ENCODE measurements around the gene KIAA0319L.

KIAA0319L gene

GRCh38 chr1:35535243-35535642, 22.0 kb downstream of the KIAA0319L start:
- no peak for DNase-seq

GRCh38 chr1:35533586-35533985, 23.6 kb downstream of the KIAA0319L start:
- no peak for DNase-seq

GRCh38 chr1:35532497-35533223, 24.5 kb downstream of the KIAA0319L start:
- DNase-seq: no peak

DNA sequence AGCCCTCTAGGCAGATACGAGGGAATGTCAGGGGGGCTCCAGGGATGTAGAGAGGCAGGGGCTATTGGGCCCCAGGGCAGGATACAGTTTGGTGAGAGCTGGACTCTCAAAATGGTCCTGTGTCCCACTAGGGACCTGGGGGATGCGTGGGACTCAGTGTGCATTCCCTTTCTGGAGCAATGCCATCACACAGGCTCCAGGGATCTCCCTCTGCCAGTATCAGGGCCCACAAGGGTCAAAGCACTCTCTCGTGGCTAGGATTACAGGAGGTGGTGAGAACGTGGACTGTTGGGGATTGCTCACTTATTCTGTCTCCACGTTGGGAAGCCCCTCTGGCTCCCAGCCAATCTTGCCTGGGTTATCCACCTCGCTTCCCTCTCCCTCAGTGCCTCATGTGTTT, 25.8 kb downstream of the KIAA0319L start:
- no peak for DNase-seq

GRCh38 chr1:35530946-35531345, 26.3 kb downstream of the KIAA0319L start:
- DNase-seq: no peak

GRCh38 chr1:35530168-35530567, 27.0 kb downstream of the KIAA0319L start:
- DNase-seq: no peak

DNA sequence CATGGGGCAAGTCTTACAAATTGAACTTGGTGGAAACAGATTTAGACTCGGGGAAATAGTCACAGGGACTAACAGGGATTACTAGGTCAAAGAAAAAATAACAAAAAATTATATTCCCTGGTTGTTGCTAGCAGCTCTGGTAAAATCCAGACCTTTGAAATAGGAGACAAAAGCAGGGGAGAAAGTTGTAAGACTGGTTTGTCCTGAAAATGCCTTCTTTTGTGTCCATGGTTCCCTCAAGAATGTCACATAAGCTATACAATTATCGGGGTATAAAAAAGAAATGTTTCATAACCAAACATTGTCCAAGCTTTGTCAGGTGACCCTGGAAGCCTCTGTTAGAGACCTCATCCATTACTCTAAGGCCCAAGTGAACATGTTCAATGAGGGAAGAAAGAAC, 33.1 kb downstream of the KIAA0319L start:
- no peak for DNase-seq

DNA sequence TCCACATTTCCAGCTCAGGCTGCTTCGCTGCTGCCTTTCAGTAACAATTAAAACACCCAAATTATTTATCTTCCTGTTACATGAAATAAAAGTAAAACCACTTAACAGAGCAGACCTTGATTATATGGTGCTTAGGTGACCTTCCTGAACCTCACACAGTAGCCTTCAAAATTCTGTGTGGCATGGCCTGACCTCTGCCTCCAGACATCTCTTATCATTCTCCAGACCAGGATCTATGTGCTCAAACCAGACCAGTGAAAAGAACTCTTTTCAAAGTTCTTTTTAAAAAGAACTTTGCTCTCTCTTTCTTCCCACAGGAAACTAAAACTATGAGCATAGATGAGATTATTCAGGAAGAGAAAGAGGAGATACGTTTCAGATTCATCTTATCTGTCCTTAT, 37.8 kb downstream of the KIAA0319L start:
- no peak for DNase-seq

DNA sequence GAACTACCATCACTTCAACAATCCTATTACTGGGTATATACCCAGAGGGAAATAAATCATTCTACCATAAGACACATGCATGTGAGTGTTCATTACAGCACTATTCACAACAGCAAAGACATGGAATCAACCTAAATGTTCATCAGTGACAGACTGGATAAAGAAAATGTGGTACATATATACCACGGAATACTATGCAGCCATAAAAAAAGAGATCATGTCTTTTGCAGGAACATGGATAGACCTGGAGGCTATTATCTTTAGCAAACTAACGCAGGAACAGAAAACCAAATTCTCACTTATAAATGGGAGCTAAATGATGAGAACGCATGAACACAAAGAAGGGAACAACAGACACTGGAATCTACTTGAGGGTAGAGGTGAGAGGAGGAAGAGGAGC, 39.0 kb downstream of the KIAA0319L start:
- no peak for DNase-seq

- DNase-seq: no peak
Observed at GRCh38 chr1:35511305-35511704, 45.9 kb downstream of the KIAA0319L start.

GRCh38 chr1:35509558-35509957, 47.6 kb downstream of the KIAA0319L start:
- no peak for DNase-seq

GRCh38 chr1:35507947-35508346, 49.3 kb downstream of the KIAA0319L start:
- DNase-seq: no peak

- DNase-seq: no peak
Observed at GRCh38 chr1:35506960-35507912, 50.0 kb downstream of the KIAA0319L start.

GRCh38 chr1:35505911-35506798, 51.0 kb downstream of the KIAA0319L start:
- no peak for DNase-seq

GRCh38 chr1:35502242-35502641, 55.0 kb downstream of the KIAA0319L start:
- DNase-seq: no peak

GRCh38 chr1:35500439-35500838, 56.8 kb downstream of the KIAA0319L start:
- DNase-seq: no peak

- DNase-seq: no peak
Observed at GRCh38 chr1:35499652-35500176, 57.5 kb downstream of the KIAA0319L start.

GRCh38 chr1:35499231-35499630, 58.0 kb downstream of the KIAA0319L start:
- DNase-seq: no peak

DNA sequence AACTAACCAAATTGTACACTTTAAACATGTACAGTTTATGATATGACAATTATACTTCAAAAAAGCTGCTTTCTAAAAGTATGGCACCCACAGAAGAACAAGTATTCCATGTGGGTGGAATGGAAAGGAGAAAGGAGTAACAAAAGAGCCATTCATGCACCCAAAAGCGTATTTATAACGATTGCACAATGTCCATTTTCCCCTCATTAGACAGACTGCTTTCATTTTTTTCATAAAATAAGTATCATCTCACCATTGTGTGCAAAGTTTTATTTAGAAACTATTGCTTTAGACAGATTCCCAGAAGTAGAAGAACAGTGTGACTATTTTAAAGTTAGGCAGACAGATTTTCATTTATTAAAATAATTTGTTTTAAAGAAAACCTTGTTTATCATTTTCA, 59.6 kb downstream of the KIAA0319L start:
- no peak for DNase-seq

DNA sequence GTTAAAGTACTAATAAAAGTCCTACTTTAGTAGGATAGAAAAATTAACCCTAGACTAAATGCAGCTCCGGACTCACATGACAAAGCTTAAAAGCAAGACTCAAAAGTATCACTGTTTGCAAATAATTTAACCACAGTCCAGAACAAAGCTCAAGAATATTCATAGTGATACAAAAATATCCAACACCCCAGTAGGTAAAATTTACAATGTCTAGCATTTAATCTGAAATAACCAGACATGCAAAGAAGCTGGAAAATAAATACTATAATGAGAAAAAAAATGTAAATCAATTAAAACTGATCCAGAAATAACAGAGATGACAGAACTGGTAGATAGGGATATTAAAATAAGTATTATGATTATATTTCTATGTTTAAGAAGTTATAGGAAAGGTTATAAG, 67.0 kb downstream of the KIAA0319L start:
- DNase-seq: no peak

- no peak for DNase-seq
Observed at GRCh38 chr1:35488336-35488735, 68.9 kb downstream of the KIAA0319L start.

DNA sequence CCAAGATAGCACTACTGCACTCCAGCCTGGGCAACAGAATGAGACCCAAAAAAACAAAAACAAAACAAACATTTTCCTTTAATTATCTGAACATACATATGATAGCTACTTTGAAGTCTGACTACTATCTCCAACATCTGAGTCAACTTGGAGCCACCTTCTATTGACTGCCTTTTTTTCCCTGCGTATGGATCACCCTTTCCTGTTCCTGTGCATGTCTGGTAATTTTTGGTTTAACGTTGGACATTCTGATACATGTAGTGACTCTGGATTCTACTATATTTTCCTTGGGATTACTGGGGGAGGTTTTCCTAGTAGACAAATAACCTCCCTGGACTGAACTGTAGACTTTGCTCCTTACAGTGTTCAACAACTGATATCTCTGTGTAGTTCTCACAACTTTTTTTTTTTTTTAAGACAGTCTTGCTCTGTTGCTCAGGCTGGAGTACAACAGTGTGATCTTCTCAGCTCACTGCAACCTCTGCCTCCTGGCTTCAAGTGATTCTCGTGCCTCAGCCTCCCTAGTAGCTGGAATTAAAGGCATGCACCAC, 70.3 kb downstream of the KIAA0319L start:
- DNase-seq: no peak

Data from AML-193 (cell line).